ENCODE results near the gene ERVW-1.

Gene ERVW-1

GRCh38 chr7:92432299-92432946, 45.3 kb downstream of the ERVW-1 start:
- no peaks in the 10 kb centered on the region for H3K9me3 ChIP-seq (ENCODE audit: control insufficient read depth, insufficient read depth, low read depth, low read length)
- no peaks in the 10 kb centered on the region for H3K36me3 ChIP-seq (ENCODE audit: control insufficient read depth in 2 of 2, insufficient read depth in 1 of 2, low read length in 2 of 2)
- ChIA-PET POLR2A (no interaction called here), CTCF (interaction anchor here (0.6 kb wide), 1 partner anchor 56 kb away, joined by 3 read pairs; no protein-coding TSS in a partner anchor)
- no peak overlapping the region for H3K4me3 ChIP-seq (ENCODE audit: low read depth, low read length)
- H3K27ac ChIP-seq (ENCODE audit: extremely low read depth, low read depth, low read length) = no peak overlapping the region
- no peak for TF ChIP-seq ZNF623 (tag by site-specific recombination; IDR thresholded peaks at IDR 0.05)
- TF ChIP-seq ELK4 (IDR thresholded peaks at IDR 0.05; ENCODE audit: borderline replicate concordance, low read depth, low read length) = no peak
- TF ChIP-seq ZNF112 (tag by site-specific recombination; IDR thresholded peaks at IDR 0.05) = no peak
- no peak for TF ChIP-seq ZNF76 (tag by site-specific recombination; IDR thresholded peaks at IDR 0.05; ENCODE audit: borderline replicate concordance, low read depth)
- TF ChIP-seq ZNF747 (tag by site-specific recombination; IDR thresholded peaks at IDR 0.05) = no peak
- no peak for TF ChIP-seq HOXD13 (CRISPR knock-in tag; IDR thresholded peaks at IDR 0.05; ENCODE audit: borderline replicate concordance)
- no peak for TF ChIP-seq SP3 (tag by site-specific recombination; IDR thresholded peaks at IDR 0.05)
- no peak for TF ChIP-seq ZBTB21 (tag by site-specific recombination; IDR thresholded peaks at IDR 0.05)
- no peak for TF ChIP-seq KLF7 (tag by site-specific recombination; IDR thresholded peaks at IDR 0.05; ENCODE audit: borderline replicate concordance)
- TF ChIP-seq ZNF664 (tag by site-specific recombination; IDR thresholded peaks at IDR 0.05) = no peak
- TF ChIP-seq SP7 (tag by site-specific recombination; IDR thresholded peaks at IDR 0.05) = no peak
- TF ChIP-seq ZNF394 (tag by site-specific recombination; IDR thresholded peaks at IDR 0.05; ENCODE audit: borderline replicate concordance) = no peak
- no peak for TF ChIP-seq ZFP37 (tag by site-specific recombination; IDR thresholded peaks at IDR 0.05)
- TF ChIP-seq ZNF513 (tag by site-specific recombination; IDR thresholded peaks at IDR 0.05) = no peak
- no peak for TF ChIP-seq ZSCAN18 (tag by site-specific recombination; IDR thresholded peaks at IDR 0.05)
- no peak for TF ChIP-seq YY2 (tag by site-specific recombination; IDR thresholded peaks at IDR 0.05)
- no peak for TF ChIP-seq GLI2 (tag by site-specific recombination; IDR thresholded peaks at IDR 0.05; ENCODE audit: borderline replicate concordance, low read depth)
- TF ChIP-seq ZNF37A (tag by site-specific recombination; IDR thresholded peaks at IDR 0.05) = no peak
- no peak for TF ChIP-seq PATZ1 (tag by site-specific recombination; IDR thresholded peaks at IDR 0.05)
- H3K4me1 ChIP-seq (ENCODE audit: control insufficient read depth, insufficient read depth, low read length) = no peaks in the 10 kb centered on the region

GRCh38 chr7:92427193-92427592, 50.6 kb downstream of the ERVW-1 start:
- CTCF ChIA-PET = interaction anchor here (4.0 kb wide), 1 partner anchor 20 kb away, joined by 34 read pairs; the partner anchor contains the start of gene GATAD1
- POLR2A ChIA-PET = no interaction called here
- TF ChIP-seq REST (tag by site-specific recombination; IDR thresholded peaks at IDR 0.05) = no peak
- TF ChIP-seq SP3 (tag by site-specific recombination; IDR thresholded peaks at IDR 0.05) = no peak
- TF ChIP-seq ZNF571 (tag by site-specific recombination; IDR thresholded peaks at IDR 0.05) = no peak
- TF ChIP-seq ZNF785 (tag by site-specific recombination; IDR thresholded peaks at IDR 0.05) = no peak
- no peak for TF ChIP-seq ZNF221 (tag by site-specific recombination; IDR thresholded peaks at IDR 0.05; ENCODE audit: borderline replicate concordance)
- TF ChIP-seq ZFP69B (tag by site-specific recombination; IDR thresholded peaks at IDR 0.05) = no peak
- no peak for TF ChIP-seq ZFP41 (tag by site-specific recombination; IDR thresholded peaks at IDR 0.05; ENCODE audit: borderline replicate concordance)
- TF ChIP-seq SALL2 (tag by site-specific recombination; IDR thresholded peaks at IDR 0.05; ENCODE audit: borderline replicate concordance) = no peak
- no peak for TF ChIP-seq ZIC2 (tag by site-specific recombination; IDR thresholded peaks at IDR 0.05)

More at GRCh38 chr7:92427193-92427592, 50.6 kb downstream of the ERVW-1 start:
- Histone ChIP-seq H3K27ac (ENCODE audit: extremely low read depth, low read depth, low read length) (no peak overlapping the region), H3K9me3 (ENCODE audit: control insufficient read depth, insufficient read depth, low read depth, low read length) (no peaks in the 10 kb centered on the region), H3K4me3 (ENCODE audit: low read depth, low read length) (no peak overlapping the region), H3K36me3 (ENCODE audit: control insufficient read depth in 2 of 2, insufficient read depth in 1 of 2, low read length in 2 of 2) (no peaks in the 10 kb centered on the region), H3K4me1 (ENCODE audit: control insufficient read depth, insufficient read depth, low read length) (no peaks in the 10 kb centered on the region)

All from HEK293 (cell line).